Renal pelvis (tissue), 4 donors: ENCODE results near the gene AMN1. TPM values are rescaled to one million over a fixed set of nuclear protein-coding genes. Genes with fewer than 3 reads are reported as not detected.

ENCODE experiments used
- DNase-seq: peaks from one replicate; pipeline ENCODE4 v3.0.0-alpha.2; 2013
- polyA plus RNA-seq, 3 donors: library from polyadenylated mRNA; unstranded; fragments of 120-200 nt; gene quantifications; one replicate each; pipeline ENCODE4 v1.2.1, GENCODE V29; 2013; ENCODE audit not compliant: insufficient read length in 3 of 3

AMN1 gene
- polyA plus RNA-seq, 3 donors = 19.8 to 23.3 (median 19.9) TPM

GRCh38 chr12:31634620-31635019 is 94.2 kb downstream of the AMN1 start:
- no peak for DNase-seq

DNA sequence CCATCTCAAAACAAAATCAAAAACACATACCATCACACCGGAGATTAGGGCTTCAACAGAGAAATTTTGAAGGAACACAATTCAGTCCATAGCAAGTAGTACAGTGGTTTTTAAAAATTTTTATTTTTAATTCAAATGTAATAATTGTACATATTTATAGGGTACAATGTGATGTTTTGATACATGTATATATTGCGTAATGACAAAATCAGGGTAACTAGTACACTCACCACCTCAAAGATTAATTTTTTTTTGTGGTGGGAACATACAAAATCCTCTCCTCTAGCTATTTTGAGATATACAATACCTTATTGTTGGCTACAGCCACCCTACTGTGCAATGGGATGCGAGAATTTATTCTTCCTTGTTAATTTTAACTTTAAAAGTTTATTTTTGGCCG is 95.4 kb downstream of the AMN1 start:
- DNase-seq = no peak

DNA sequence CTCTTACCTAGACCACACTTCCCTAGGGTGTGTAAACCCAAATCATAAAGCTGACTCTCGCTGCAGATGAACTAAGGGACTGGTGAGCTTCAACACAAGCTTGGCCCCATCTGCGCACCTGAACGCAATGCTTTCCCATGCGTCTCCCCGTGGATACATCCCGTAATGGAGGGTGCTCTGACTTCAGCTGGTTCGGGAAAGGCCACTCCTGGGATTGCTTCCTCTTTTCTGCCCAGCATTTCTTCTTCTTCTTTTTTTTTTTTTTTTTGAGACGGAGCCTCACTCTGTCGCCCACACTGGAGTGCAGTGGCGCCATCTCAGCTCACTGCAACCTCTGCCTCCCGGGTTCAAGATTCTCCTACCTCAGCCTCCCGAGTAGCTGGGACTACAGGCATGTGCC is 97.0 kb downstream of the AMN1 start:
- DNase-seq = no peak

GRCh38 chr12:31631023-31631724 is 97.6 kb downstream of the AMN1 start:
- no peak for DNase-seq

DNA sequence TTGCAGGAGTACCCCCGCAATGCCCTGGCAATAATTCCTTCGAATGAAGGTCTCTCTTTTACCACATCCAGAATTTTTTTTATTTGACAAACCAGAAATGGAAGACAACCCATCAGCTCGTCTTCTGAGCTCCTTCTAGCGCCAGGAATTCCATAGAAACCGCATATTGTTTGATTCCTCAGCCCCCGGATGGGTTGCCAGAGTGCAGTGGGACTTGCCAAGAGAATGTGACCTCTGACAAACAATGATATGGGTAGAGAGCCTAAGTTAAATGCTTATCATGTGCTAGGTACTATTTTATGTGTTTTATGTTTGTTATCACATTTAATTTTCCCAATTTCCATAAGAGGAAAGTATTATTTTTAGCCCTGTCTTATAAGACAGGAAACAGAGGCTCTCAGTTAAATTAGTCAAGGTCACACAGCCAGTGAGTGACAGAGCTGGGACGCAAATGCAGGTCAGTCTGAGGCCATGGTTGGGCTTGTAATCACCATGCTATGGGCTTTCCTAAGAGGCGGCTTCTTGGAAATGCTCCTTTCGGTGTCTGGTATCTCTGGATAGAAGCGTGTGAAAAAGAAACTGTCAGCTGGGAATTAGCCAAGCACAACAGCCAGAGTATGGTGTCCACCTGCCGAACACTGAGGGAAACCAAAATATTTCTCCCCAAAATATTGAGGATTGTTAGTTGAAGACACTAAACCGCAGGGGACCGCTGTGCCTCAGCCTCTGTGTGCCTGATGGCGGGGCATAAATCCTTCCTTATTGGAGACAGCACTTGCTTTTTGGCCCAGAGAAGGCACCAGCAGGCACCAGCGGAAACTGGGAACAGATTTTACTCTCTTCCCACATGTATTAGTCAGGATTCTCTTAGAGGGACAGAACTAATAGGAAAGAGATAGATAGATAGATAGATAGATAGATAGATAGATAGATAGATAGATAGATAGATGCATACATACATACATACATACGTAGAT is 98.8 kb downstream of the AMN1 start:
- peak; percentile 87 for DNase-seq

GRCh38 chr12:31627456-31628054 is 101.3 kb downstream of the AMN1 start:
- no peak for DNase-seq

GRCh38 chr12:31626270-31626995 is 102.4 kb downstream of the AMN1 start:
- no peak for DNase-seq

GRCh38 chr12:31622038-31622437 is 106.8 kb downstream of the AMN1 start:
- DNase-seq = no peak

Other genes with a start within 250 kb of the AMN1 start
- gene DENND5B, start 137.9 kb downstream of the AMN1 start, polyA plus RNA-seq = 10 to 100 TPM; 21.5 to 29.6 (median 24.4) TPM
- gene ETFBKMT, start 69.3 kb downstream of the AMN1 start, polyA plus RNA-seq = 1 to 10 TPM; 4.4 to 5.6 (median 4.8) TPM
- 10 to 100 TPM; 44.7 to 52.3 (median 50.7) TPM for gene RESF1, start 230.4 kb upstream of the AMN1 start, polyA plus RNA-seq